ENCODE results near the gene KIF3C. TPM values are rescaled to one million over a fixed set of nuclear protein-coding genes. Genes with fewer than 3 reads are reported as not detected.

The KIF3C gene
- total and polyA plus RNA-seq, 9 of the 15 experiments (the other 6 are each of a cell fraction or from before 2014, with no cell fraction given), result 0.69 to 6.7 (median 3.3) TPM

GRCh38 chr2:26018184-26019055 lies 36.1 kb upstream of the KIF3C start (continued):
- TF ChIP-seq ZNF668 (CRISPR knock-in tag; IDR thresholded peaks at IDR 0.05), result no peak
- peak; percentile 63; the same call in 1 of the 2 replicates for TF ChIP-seq ARID1B (IDR thresholded peaks at IDR 0.05)
- no peak for TF ChIP-seq HDAC8 (tag; IDR thresholded peaks at IDR 0.05)
- TF ChIP-seq TARDBP (IDR thresholded peaks at IDR 0.05), result no peak
- TF ChIP-seq OTX1 (CRISPR knock-in tag; IDR thresholded peaks at IDR 0.05), result no peak
- TF ChIP-seq ETV6 (IDR thresholded peaks at IDR 0.05; ENCODE audit: borderline replicate concordance in 1 of 2, low read depth in 2 of 2, low read length in 1 of 2), result no peak
- no peak for TF ChIP-seq ETV6 (CRISPR knock-in tag; IDR thresholded peaks at IDR 0.05; ENCODE audit: borderline replicate concordance)
- TF ChIP-seq E2F4 (CRISPR knock-in tag; IDR thresholded peaks at IDR 0.05; ENCODE audit: low read depth), result no peak
- TF ChIP-seq STAT5B (CRISPR knock-in tag; IDR thresholded peaks at IDR 0.05), result no peak
- TF ChIP-seq, protein P1, sequence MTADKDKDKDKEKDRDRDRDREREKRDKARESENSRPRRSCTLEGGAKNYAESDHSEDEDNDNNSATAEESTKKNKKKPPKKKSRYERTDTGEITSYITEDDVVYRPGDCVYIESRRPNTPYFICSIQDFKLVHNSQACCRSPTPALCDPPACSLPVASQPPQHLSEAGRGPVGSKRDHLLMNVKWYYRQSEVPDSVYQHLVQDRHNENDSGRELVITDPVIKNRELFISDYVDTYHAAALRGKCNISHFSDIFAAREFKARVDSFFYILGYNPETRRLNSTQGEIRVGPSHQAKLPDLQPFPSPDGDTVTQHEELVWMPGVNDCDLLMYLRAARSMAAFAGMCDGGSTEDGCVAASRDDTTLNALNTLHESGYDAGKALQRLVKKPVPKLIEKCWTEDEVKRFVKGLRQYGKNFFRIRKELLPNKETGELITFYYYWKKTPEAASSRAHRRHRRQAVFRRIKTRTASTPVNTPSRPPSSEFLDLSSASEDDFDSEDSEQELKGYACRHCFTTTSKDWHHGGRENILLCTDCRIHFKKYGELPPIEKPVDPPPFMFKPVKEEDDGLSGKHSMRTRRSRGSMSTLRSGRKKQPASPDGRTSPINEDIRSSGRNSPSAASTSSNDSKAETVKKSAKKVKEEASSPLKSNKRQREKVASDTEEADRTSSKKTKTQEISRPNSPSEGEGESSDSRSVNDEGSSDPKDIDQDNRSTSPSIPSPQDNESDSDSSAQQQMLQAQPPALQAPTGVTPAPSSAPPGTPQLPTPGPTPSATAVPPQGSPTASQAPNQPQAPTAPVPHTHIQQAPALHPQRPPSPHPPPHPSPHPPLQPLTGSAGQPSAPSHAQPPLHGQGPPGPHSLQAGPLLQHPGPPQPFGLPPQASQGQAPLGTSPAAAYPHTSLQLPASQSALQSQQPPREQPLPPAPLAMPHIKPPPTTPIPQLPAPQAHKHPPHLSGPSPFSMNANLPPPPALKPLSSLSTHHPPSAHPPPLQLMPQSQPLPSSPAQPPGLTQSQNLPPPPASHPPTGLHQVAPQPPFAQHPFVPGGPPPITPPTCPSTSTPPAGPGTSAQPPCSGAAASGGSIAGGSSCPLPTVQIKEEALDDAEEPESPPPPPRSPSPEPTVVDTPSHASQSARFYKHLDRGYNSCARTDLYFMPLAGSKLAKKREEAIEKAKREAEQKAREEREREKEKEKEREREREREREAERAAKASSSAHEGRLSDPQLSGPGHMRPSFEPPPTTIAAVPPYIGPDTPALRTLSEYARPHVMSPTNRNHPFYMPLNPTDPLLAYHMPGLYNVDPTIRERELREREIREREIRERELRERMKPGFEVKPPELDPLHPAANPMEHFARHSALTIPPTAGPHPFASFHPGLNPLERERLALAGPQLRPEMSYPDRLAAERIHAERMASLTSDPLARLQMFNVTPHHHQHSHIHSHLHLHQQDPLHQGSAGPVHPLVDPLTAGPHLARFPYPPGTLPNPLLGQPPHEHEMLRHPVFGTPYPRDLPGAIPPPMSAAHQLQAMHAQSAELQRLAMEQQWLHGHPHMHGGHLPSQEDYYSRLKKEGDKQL (CRISPR knock-in tag; IDR thresholded peaks at IDR 0.05; ENCODE audit: borderline replicate concordance), result no peak
- TF ChIP-seq, protein P2, sequence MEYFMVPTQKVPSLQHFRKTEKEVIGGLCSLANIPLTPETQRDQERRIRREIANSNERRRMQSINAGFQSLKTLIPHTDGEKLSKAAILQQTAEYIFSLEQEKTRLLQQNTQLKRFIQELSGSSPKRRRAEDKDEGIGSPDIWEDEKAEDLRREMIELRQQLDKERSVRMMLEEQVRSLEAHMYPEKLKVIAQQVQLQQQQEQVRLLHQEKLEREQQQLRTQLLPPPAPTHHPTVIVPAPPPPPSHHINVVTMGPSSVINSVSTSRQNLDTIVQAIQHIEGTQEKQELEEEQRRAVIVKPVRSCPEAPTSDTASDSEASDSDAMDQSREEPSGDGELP (CRISPR knock-in tag; IDR thresholded peaks at IDR 0.05; ENCODE audit: borderline replicate concordance), result peak; percentile 98
- TF ChIP-seq LARP7 (IDR thresholded peaks at IDR 0.05), result no peak
